Stimulated activated CD4-positive, alpha-beta T cell treated with anti-CD3 and anti-CD28 coated beads, Interleukin-2, amount 100 ng/mL, for 24 hours (primary cell): ENCODE data around the gene STK16.

Experiments
- DNase-seq, 2 donors: peaks; one replicate each; pipeline ENCODE4 v3.0.0-alpha.2; 2020

Gene STK16

DNA sequence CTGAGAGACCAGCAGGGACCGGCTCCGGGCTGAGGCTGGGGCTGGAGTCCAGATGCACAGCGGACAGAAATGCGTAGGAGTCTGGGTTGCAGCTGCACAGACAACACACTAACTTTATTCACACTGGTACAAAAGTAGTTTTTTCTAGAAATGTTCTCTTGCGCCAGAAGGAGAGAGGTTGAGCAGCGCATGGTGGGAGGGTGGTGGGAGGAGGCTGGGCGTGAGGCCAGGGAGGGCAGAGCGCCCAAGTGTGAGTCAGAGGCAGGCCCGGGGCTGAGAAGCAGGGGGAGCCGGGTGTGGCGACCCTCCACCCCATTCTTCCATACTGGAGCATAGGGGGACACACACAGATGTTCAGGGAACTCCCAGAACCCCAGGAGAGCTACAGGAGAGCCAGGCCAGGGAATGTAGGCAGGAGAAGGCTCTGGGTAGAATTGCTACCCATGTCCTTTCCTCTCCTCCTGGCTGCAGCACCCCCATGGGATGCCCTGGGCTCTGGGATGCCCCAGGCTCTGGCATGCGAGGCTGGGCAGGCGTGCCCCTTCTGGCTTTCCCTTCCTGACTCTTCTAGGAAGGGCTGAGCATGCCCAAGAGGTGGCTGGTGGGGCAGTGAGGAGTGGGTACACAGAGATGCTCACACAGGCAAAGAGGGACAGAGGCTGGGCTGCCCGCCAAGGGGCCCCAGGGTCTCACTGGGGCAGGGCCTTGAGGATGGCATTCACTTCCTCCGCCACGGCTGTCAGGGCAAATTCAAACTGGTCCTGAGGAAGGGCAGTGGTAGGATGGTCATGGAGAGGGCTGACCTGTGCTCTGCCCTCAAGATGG is 44.5 kb downstream of the STK16 start:
- no peak for DNase-seq

DNA sequence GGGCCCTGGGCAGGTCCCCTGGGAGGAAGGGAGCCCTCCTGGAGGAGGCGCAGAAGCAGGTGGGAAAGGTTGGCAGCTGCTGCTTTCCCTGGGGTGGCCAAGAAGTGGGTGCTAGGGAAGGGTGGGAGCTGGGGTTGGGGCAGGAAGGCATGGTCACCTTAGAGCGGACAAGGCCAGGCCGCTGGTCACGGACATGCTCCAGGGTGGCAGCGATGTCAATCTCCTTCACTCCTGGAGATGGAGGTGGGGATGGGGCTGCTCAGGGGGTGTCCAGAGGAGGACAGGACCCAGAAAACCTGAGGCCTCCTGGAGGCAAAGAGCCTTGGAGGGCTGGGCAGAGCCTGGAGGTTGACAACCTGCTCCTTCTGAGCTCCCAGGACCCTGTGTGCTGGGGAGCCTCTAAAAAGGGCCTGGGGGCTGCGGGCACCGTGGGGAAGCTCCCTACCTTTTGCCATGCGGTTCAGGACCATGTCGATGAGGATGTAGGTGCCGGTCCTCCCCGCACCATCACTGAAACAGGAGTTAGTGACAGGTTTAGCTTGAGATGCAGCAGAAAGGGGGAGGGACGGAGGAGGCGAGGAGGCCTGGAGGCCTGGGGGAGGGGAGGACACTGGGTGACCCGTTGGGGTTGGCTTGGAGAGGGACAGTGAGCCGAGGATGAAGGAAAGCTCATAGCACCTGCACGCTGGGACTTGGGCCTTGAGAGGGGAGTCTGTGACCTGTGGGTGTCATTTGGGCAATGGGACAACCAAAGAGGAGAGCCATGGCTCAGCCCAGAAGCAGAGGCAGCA is 45.3 kb downstream of the STK16 start:
- no peak for DNase-seq

DNA sequence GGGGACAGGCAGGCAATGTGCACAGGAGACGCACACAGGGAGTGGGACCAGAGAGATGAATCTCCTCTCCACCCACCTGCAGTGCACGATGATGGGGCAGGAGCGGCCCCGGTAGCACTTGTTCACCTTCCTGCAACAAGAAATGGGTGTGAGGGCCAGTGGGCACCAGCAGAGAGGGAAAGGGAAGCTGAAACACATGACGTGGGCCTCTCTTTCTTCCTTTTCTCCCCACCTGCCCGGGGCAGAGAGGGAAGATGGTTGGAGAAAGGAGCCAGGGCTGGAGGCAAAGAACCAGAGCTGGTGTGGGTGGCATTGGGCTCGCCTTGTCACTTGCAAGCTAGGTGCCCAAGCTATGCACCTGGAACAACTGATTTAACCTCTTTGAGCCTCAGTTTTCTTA is 46.1 kb downstream of the STK16 start:
- DNase-seq: no peak

DNA sequence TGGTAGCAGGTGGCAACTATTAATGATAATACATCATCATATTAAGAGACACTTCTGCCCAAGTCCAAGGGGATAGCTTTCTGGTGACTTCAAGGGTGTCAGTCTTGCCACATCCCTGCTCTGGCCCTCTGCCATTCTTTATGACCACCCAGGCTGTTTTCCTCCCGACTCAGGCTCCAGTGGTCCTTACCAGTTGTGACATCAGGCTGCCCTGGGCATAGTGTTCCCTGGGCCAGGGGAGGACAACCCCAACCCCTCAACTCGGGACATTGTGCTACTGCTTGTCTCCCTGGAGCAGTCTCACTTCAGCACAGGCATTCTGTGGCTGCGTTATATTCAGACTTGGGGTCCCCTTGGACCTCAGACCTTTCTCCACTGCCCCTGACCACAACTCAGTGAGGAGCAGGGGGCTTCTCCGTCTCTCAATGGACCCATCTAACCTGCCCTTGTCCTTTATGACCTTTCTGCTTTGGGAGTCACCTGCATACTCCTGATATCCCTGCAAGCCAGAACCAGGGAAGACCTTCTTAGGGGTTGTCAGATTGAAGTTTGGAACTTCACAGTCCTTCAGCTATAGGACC is 46.7 kb downstream of the STK16 start:
- no peak for DNase-seq

DNA sequence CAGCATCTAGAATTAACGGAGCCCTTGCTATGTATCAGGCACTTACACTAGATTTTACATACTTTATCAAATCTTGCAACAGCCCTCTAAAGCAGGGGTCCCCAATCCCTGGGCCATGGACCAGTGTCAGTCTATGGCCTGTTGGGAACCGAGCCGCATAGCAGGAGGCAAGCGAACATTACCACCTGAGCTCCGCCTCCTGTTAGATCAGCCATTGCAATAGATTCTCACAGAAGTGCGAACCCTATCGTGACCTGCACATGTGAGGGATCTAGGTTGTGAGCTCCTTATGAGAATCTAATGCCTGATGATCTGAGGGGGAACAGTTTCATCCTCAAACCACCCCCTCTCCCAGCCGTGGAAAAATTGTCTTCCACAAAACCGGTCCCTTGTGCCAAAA is 47.3 kb downstream of the STK16 start:
- no peak for DNase-seq

DNA sequence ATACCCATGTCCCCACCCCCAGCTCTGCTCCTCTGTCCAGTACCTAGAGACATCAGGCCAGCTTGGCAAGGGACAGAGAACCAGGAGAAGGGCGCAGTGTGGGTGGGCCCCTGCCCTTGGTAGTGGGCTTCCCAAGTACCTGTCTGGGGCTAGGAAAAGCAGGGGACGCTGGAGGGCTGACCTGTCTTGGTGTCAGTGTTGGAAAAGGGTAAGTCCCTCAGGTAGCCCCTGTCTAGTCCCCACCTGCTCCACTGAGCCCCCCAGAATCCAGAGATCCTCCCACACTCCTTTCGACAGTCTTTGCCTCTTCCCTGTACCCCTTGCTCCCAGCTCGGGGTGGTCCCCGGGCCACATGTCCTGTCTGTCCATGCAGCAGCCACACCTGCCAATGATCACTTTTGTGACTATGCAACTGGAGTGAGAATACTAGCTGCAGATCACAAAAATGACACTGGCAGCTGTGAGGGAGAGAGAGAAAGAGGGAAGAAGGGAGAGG is 48.5 kb downstream of the STK16 start:
- DNase-seq: no peak

DNA sequence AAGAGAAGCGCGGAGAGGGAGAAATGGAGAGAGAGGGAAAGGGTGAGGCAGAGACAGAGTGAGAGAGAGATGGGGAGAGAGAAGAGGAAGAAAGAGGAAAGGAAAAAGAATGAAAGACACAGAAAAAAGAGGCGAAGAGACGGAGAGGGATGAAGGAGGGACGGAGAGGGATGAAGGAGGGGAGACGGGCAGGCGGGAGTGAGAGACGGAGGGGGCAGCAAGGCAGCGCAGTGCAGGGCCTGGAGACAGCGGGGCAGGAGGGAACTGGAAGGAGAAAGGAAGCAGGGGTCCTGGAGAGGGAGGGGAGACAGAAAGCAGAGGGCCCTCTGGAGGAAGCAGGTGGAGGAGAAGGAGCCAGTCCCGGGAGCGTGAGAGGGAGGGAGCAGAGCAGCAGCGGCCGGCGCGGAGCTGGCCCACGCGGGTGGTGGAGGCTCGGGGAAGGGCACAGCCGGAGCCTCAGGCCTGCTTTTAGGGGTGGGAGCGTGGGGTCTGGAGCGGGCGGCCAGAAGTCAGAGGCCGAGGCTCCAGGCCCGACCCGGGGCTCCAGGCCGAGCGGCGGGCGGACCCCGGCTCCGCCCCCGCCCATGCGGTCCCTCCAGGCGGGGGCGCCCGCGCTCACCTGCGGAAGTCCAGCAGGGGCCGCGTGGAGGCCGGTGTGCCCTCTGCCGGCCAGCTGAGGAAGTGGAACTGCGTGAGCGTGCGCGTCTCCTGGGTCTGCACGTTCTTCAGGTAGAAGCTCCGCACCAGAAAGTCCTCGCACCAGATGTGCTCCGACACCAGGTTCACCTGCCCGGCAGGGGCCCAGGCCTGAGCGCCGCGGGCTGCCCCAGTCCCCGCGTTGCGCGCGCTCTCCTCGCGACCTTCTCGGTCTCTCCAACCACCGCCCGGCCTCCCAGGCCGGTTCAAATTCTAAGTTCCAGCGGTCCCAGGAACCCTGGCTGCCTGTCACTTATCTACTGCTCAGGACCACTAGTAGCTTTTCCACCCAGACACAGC is 49.4 kb downstream of the STK16 start:
- DNase-seq: peak; percentile 90 to 92

DNA sequence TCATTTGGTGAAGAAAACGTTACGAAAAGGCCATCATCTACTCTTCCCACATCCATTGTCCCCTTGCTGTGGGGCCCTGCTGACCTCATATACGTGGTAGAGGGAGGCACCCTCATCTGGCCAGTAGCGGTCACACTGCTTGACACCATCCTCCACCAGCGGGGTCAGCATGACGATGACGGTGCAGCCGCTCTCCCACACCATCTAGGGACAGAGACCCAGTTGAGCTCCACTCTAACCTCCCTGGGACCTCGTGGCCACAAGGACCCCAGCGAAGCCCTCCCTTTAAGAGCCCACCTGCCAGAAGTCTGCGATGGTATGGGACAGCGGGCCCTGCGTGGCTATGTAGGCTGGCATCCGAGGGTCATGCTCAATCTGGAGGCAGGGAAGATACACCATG is 50.9 kb downstream of the STK16 start:
- DNase-seq: no peak

DNA sequence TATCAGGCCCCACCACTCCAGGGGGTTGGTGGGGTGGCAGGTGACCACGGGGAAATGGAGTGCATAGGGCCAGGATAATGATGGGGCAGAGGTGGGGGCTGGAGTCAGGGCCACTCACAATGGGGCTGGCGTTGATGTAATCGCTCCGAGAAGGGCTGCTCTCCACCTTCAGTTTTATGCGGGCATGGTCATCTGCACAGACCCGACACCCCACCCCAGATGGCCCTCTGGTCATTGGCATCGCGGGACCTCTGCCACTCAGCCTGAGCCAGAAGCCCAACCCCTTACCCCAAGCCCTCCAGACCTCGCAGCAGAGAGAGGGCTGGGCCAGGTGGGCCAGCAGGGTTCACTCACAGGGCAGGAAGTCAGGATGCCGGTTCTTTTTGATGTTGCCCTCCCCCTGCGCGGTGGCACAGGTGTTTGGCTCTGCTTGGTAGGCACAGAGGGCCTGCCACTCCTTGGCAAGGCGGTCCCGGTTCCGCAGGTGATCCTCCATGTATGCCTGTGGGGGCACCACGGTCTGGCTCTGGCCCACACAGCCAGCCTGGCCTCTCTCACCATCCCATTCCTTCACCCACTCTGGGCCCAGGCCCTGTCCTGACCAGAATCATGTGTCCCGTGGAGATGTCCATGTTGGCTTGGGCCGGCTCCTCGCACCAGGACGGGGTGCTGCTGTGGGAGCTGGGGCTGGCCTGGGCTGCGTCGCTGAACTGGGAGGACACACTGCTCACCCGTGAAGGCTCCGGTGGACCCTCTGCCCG is 51.5 kb downstream of the STK16 start:
- no peak for DNase-seq

DNA sequence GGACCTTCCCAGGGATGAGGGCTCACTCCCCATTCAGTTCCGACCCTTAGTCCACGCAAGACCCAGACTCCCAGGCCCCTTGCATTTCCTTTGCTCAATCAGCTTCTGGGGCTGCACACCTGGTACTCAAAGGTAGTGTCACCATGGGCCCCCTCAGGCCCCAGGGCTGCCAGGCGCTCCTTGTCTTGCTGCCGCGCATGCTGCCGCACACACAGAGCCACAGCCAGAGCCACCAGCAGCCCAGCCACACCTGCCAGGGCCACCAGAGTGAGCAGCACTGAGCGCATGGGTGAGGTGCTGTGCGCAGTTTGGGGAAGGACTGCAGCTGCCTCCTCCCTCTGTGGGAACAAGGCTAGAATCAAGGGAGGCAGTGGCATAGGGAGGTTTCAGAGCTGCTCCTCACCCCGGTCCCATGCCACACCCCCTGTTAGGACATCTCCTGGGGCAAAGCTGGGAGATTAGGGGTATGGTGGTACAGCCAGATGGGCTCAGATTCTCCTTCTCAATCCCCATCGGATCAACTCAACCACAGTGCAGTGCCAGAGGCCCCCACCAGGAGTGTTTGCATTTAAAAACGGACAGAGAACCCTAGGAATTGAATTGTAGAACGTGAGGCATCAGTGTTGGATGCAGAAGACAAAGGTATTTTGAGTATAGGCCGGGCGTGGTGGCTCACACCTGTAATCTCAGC is 52.6 kb downstream of the STK16 start:
- no peak for DNase-seq

DNA sequence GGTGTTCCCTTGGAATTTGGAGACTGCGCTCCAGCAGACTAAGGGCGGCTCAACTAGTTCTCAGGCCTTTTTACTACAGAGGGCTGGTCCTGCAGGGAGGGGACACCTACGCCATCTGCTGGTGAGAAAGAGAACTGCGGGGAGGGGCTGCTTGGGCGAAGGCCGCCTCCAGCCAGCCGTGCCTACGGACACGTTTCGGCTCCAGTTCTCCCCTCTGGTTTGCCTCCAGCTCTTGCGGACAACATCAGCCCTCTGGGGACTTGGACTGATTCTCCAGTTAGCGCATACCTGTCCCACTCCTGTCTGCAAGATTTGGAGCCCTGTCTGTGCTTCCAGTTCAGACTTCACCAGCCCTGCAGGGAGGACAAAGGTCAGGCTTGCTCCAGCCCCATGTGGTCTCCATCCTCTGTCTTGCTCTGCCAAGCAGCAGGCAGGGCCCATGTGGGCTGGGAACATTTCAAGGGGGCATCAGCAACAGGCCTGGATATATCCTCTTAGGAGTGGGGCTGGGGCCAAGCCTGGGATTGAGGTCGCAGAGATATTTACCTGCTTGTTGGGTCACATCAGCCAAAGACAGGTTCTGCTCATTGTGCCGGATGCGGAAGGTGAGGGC is 53.6 kb downstream of the STK16 start:
- peak; percentile 95 for DNase-seq

DNA sequence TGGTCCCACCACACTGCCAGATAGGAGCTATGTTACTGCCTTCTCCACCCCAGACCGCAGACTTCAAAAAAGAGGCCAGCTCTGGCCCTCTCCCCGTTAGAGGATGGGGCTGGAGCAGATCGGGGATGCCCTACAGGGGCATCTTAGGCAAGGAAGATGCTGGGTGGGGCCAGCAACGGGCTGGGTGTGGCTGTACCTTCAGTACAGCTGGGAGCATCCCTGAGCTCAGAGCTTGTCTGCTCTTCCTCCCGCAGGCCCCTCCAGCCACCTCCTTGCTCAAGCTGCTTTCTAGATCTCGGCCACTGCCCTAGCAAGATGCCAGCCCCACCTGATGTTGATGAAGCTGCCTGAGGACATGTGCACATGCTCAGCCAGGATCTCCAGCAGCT is 54.1 kb downstream of the STK16 start:
- no peak for DNase-seq
